ENCODE results near the gene SCD. TPM values are rescaled to one million over a fixed set of nuclear protein-coding genes. Genes with fewer than 3 reads are reported as not detected.

The SCD gene
- total RNA-seq, 4 donors from 2014 or later = 24.3 to 53.9 (median 49.7) TPM

- Histone ChIP-seq H3K27ac (no peak overlapping the region), H3K36me3 (peaks cover 6% of the 10 kb centered on the region), H3K4me1 (peaks cover 37% of the 10 kb centered on the region), H3K9me3 (no peaks in the 10 kb centered on the region), H3K27me3 (peaks cover 15% of the 10 kb centered on the region), H3K4me3 (no peak overlapping the region)
- WGBS = 76% methylated on average over 3 of the region's 3 CpGs
- TF ChIP-seq POLR2AphosphoS5 (IDR thresholded peaks at IDR 0.05) = no peak
- no peak for DNase-seq (ENCODE audit: low spot score in 2 of 2)
Measured at GRCh38 chr10:100349672-100350071, 2.6 kb downstream of the SCD start.

DNA sequence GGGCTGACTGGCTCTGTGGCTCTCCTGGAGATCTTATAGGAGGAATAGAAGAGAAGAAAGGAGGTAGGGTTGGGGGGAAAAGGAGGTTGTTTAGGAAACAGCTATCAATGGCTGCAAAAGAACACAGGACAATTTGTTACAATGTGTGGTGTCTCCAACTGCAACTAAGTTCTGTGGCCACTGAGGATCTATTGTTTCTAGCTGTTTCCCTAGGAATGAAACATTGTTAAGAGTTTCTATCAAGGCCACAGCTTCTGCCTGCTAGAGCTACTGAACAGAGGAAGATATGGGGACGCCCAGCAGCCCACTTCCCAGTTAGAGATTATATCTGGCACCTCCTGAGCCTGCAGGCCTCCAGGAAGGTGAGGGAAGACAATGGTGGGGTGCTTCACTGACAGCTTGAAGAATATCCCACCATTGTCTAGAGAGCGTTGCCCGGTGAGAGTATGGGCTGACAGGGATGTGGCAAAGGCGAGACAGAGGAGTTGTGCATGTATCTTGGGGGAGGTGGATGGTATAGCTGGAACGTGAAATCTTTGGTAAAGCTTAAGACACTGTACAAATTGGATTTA, 4.0 kb downstream of the SCD start:
- H3K9me3 ChIP-seq = no peaks in the 10 kb centered on the region
- H3K4me3 ChIP-seq = no peak overlapping the region
- peaks cover 36% of the 10 kb centered on the region for H3K4me1 ChIP-seq
- H3K27ac ChIP-seq = no peak overlapping the region
- no peak for TF ChIP-seq POLR2AphosphoS5 (IDR thresholded peaks at IDR 0.05)
- no peak for TF ChIP-seq EP300 (IDR thresholded peaks at IDR 0.05)
- no peak for TF ChIP-seq CTCF (IDR thresholded peaks at IDR 0.05)
- no peak for TF ChIP-seq POLR2A (IDR thresholded peaks at IDR 0.05)
- H3K27me3 ChIP-seq = peaks cover 15% of the 10 kb centered on the region
- DNase-seq (ENCODE audit: low spot score in 2 of 2) = no peak
- peaks cover 11% of the 10 kb centered on the region for H3K36me3 ChIP-seq
- 86% methylated on average over 5 of the region's 5 CpGs for WGBS

- Histone ChIP-seq H3K36me3 (peaks cover 11% of the 10 kb centered on the region), H3K9me3 (no peaks in the 10 kb centered on the region), H3K4me3 (no peak overlapping the region), H3K27ac (no peak overlapping the region), H3K4me1 (peaks cover 12% of the 10 kb centered on the region), H3K27me3 (no peaks in the 10 kb centered on the region)
- TF ChIP-seq CTCF (IDR thresholded peaks at IDR 0.05) (no peak), POLR2AphosphoS5 (IDR thresholded peaks at IDR 0.05) (no peak), POLR2A (IDR thresholded peaks at IDR 0.05) (no peak), EP300 (IDR thresholded peaks at IDR 0.05) (no peak)
- no peak for DNase-seq (ENCODE audit: low spot score in 2 of 2)
- WGBS = 73% methylated on average over 6 of the region's 6 CpGs
Measured at GRCh38 chr10:100353770-100354485, 6.9 kb downstream of the SCD start.

DNA sequence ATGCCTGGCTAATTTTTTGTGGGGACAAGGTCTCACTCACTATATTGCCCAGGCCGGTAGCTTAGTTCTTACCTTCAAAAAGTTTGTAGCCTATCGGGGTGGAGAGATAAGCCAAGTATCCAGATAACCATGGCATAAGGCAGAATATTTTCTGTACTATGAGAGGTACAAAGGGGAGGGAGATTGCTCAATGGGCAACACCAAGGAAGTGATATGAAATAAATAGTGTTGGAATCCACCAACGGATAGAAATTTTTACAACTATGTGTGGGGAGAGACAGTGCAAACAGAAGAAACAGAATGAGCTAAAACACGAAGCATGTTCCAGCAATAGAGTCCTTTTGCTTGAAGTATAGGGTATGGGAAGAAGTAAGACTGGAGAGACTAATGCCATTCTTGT, 8.1 kb downstream of the SCD start:
- Histone ChIP-seq H3K27ac (no peak overlapping the region), H3K4me1 (peaks cover 6% of the 10 kb centered on the region), H3K36me3 (peaks cover 11% of the 10 kb centered on the region), H3K9me3 (no peaks in the 10 kb centered on the region), H3K27me3 (no peaks in the 10 kb centered on the region), H3K4me3 (no peak overlapping the region)
- no peak for TF ChIP-seq POLR2A (IDR thresholded peaks at IDR 0.05)
- TF ChIP-seq EP300 (IDR thresholded peaks at IDR 0.05) = no peak
- TF ChIP-seq POLR2AphosphoS5 (IDR thresholded peaks at IDR 0.05) = no peak
- no peak for TF ChIP-seq CTCF (IDR thresholded peaks at IDR 0.05)
- DNase-seq (ENCODE audit: low spot score in 2 of 2) = no peak
- WGBS = 93% methylated on average over 4 of the region's 4 CpGs

DNA sequence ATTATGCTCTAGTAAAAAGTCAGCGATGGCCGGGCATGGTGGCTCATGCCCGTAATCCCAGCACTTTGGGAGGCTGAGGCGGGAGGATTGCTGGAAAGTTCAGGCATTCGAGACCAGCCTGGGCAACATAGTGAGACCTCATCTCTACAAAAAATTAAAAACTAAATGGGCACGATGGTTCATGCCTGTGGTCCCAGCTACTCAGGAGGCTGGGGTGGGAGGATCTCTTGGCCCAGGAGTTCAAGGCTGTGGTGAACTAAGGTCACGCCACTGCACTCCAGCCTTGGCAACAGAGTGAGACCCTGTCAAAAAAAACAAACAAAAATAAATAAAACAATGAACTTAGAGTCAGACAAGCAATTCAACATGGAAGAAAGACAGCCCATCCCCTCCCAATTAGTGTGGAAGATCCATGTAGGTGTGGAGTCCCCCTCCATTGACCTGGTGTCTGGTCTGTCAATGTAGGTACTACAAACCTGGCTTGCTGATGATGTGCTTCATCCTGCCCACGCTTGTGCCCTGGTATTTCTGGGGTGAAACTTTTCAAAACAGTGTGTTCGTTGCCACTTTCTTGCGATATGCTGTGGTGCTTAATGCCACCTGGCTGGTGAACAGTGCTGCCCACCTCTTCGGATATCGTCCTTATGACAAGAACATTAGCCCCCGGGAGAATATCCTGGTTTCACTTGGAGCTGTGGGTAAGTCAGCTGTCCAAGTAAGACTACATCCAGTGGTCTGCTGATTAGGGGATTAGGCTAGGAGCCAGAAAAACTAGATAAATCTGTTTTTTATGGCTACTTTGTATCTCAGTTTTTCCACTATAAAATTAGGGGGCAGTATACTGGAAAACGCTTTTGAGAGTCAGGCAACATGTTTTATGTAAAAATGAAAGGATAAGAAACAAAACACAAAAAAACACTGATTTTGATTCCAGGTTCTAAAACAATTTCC, 9.3 kb downstream of the SCD start:
- Histone ChIP-seq H3K27me3 (no peaks in the 10 kb centered on the region), H3K9me3 (no peaks in the 10 kb centered on the region), H3K36me3 (peaks cover 11% of the 10 kb centered on the region), H3K4me3 (no peak overlapping the region), H3K4me1 (peaks cover 4% of the 10 kb centered on the region), H3K27ac (no peak overlapping the region)
- 94% methylated on average over 14 of the region's 14 CpGs for WGBS
- TF ChIP-seq EP300 (IDR thresholded peaks at IDR 0.05) (no peak), CTCF (IDR thresholded peaks at IDR 0.05) (no peak), POLR2A (IDR thresholded peaks at IDR 0.05) (no peak), POLR2AphosphoS5 (IDR thresholded peaks at IDR 0.05) (no peak)
- DNase-seq (ENCODE audit: low spot score in 2 of 2) = no peak

All from suprapubic skin (tissue), 4 donors.